Omental fat pad (tissue), 4 donors: ENCODE data around the gene CNNM2. TPM values are rescaled to one million over a fixed set of nuclear protein-coding genes. Genes with fewer than 3 reads are reported as not detected.

Experiments
- ATAC-seq: fragments of 150-250 bp; one replicate; pipeline ENCODE4 v1.9.1; 2016; ENCODE audit warnings: mild to moderate bottlenecking, moderate library complexity; ENCODE audit not compliant: low FRiP score
- DNase-seq: peaks from one replicate; pipeline ENCODE4 v3.0.0-alpha.2; 2019; ENCODE audit warnings: low spot score
- CTCF ChIP-seq, 3 donors: fragments of 450-650 bp; IDR thresholded peaks; one replicate each; pipeline ENCODE4 v1.5.1; 2016 to 2017; ENCODE audit warnings: antibody characterized with exemption in 3 of 3, mild to moderate bottlenecking in 3 of 3, moderate library complexity in 2 of 3
- total RNA-seq, 4 donors: library from RNA; depleted of rRNA; stranded (reverse); fragments of >200 nt; gene quantifications; one replicate each; pipeline ENCODE4 v1.1.0, GENCODE V29; 2016

CNNM2 gene
- total RNA-seq, 4 donors from 2014 or later, result 2.3 to 9.8 (median 3.2) TPM

- DNase-seq, result no peak
- no peak for ATAC-seq
- no peak for TF ChIP-seq CTCF (IDR thresholded peaks at IDR 0.05)
Observed at GRCh38 chr10:103109821-103110220, 191.7 kb downstream of the CNNM2 start.

- no peak for TF ChIP-seq CTCF (IDR thresholded peaks at IDR 0.05)
- no peak for DNase-seq
- ATAC-seq, result no peak
Observed at GRCh38 chr10:103110407-103110806, 192.3 kb downstream of the CNNM2 start.

DNA sequence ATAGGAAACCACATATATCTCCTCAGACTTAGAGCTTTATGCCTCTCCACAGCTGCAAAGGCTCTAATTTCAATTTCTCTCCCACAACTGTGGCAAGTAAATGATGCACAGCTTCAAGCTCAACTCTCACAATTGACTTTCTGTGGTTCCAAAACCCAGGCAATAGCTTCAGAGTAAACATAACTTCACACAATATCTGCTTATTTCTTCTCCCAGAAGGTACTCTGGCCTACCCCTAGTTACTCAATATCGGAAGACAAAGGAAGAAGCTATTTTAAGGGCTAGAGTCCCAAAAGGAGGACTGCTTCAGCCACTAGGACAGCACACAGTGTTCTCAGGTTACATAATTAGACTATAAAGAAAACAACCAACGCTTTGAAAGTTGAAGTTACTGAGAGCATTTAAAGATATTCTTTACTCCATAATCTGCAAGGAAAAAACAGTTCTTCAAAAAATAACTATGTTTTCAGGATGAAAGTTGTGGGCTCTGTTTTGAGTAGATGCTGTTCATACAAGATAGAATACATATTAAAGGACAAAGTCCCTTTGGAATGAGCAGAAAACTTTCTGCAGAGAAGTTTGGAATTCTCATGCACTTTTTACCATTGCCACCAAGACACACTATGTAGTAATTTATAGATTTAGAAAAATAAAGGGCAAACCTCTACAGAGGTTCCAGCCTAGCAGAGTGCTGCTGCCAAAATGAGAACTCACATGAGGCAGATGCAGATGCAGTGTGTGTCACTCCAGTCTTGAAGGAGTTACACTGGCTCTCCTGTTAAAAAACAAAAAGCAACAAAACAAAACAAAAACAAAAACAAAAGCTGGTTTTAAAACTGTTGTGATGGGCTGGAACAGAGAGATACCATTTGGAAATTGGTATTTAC lies 193.2 kb downstream of the CNNM2 start:
- DNase-seq, result no peak
- no peak for ATAC-seq
- TF ChIP-seq CTCF (IDR thresholded peaks at IDR 0.05), result no peak

DNA sequence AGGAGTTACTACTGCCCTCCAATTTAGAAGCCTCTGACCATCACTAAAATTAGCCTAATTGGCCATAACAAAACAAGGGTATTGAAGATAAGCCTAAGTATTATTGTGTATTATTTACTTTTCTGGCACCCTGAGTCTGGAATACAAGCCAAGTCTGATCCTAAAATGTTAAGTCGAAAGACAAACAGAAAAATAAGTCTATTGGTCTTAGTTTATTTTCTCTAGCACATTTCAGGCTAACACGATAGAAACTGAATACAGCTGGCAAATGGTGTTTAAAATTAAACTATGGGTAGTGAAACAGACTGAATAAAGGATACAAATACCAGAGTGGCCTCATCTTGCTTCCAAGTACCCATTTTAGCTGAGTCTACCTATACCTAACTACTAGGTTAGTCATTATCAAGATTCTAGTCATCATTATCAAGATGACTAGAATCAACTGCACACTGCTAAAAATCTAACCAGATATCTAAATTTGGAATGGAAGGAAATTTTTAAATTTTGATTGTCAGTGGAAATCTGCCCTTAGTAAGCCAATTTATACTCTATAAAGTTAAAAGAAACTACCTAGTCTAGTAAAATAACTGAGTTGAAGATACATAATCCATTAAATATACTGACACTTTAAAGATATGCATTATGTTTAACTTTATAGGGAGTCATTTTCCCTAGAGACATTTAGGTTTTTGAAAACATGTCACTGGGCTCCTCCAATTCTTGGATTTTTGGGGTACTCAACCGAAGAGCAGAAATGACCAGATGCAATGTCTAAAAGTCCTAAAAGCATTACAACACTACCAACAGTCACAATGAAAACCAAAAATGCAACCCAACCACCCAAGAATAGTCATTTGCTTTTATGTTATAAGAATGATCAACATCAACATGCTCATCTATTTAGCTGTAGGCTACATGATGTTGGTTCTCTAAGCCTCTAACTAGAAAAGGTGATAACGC lies 194.1 kb downstream of the CNNM2 start:
- ATAC-seq, result no peak
- no peak for TF ChIP-seq CTCF (IDR thresholded peaks at IDR 0.05)
- no peak for DNase-seq

DNA sequence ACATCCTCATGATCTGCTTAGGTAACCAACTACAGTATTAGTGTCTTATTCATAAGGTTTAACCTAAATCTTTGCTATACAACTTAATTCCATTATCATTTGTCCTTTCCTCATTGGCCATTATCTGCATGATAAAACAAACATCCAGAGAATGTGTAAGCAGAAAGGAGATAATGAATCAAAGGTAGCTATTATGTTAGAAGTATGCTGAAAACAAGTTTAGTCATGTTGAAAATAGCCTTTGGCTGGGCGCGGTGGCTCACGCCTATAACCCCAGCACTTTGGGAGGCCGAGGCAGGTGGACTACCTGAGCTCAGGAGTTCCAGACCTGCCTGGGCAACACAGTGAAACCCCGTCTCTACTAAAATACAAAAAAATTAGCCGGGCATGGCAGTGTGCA lies 196.8 kb downstream of the CNNM2 start:
- no peak for TF ChIP-seq CTCF (IDR thresholded peaks at IDR 0.05)
- DNase-seq, result no peak
- no peak for ATAC-seq

- no peak for DNase-seq
- no peak for ATAC-seq
- TF ChIP-seq CTCF (IDR thresholded peaks at IDR 0.05), result no peak
Observed at GRCh38 chr10:103117247-103117646, 199.2 kb downstream of the CNNM2 start.
